Body of pancreas (tissue), 4 donors: ENCODE measurements around the gene SLC51B. TPM values are rescaled to one million over a fixed set of nuclear protein-coding genes. Genes with fewer than 3 reads are reported as not detected.

Experiments
- ATAC-seq: fragments of 150-250 bp; one replicate; pipeline ENCODE4 v1.9.1; 2016
- DNase-seq, 4 donors: peaks; one replicate each; pipeline ENCODE4 v3.0.0-alpha.2; 2019
- H3K27ac ChIP-seq, 4 donors: fragments of 200-600 bp; sonication (generic); 1 replicate in 3 of 4; 2 replicates in 1 of 4; pipeline versions ENCODE4 v1.5.1 to v1.6.1; 2016 to 2019; ENCODE audit warnings: mild to moderate bottlenecking in 1 of 4, mixed read lengths in 1 of 4, moderate library complexity in 1 of 4
- H3K27me3 ChIP-seq, 2 donors: fragments of 200-600 bp; sonication (generic); one replicate each; pipeline ENCODE4 v1.6.0; 2016; ENCODE audit warnings: mild to moderate bottlenecking in 1 of 2
- H3K36me3 ChIP-seq, 2 donors: fragments of 200-600 bp; sonication (generic); replicated peaks in 1 of 2; 2 replicates each; pipeline ENCODE4 v1.5.1; 2016; ENCODE audit warnings: low read depth in 2 of 2; ENCODE audit not compliant: insufficient read depth in 1 of 2
- H3K4me1 ChIP-seq: fragments of 200-600 bp; sonication (generic); one replicate; pipeline ENCODE4 v1.6.0; 2016
- H3K4me3 ChIP-seq, 2 donors: fragments of 200-600 bp; sonication (generic); 1 replicate in 1 of 2; 2 replicates in 1 of 2; pipeline ENCODE4 v1.5.1; 2016 to 2019
- H3K9me3 ChIP-seq, 3 donors: fragments of 200-600 bp; sonication (generic); 1 replicate in 2 of 3; 2 replicates in 1 of 3; pipeline ENCODE4 v1.5.1; 2016
- POLR2A ChIP-seq, 3 donors: fragments of 450-650 bp; IDR thresholded peaks; one replicate each; pipeline ENCODE4 v1.6.1; 2016; ENCODE audit warnings: antibody characterized with exemption in 3 of 3, mild to moderate bottlenecking in 2 of 3
- WGBS, 2 donors: methylation state at CpG; one replicate each; pipeline ENCODE4 v1.1.5; 2017; 5-methylcytosine and 5-hydroxymethylcytosine counted together
- intact Hi-C: fragments of 100-400 bp; cut with DNase I; formaldehyde crosslinking; loops from one replicate; pipeline ENCODE4 v1.15.1; 2023
- total RNA-seq, 2 donors: library from RNA; depleted of rRNA; stranded (reverse); fragments of >200 nt; gene quantifications; one replicate each; pipeline ENCODE4 v1.1.0, GENCODE V29; 2016
- TF ChIP-seq, protein P1 (sequence below), 7 experiments: fragments of 450-650 bp in 4 of 7; fragments of 200-600 bp in 3 of 7; sonication (generic) in 3 of 7; IDR thresholded peaks; one replicate each; pipeline ENCODE4 v1.5.1; 2016 to 2019; ENCODE audit warnings: antibody characterized with exemption in 7 of 7

Gene SLC51B
- total RNA-seq, 2 donors from 2014 or later = not detected

- Histone ChIP-seq H3K4me1 (no peaks in the 10 kb centered on the region), H3K9me3 (no peaks in the 10 kb centered on the region), H3K36me3 (peaks cover 6 to 9% of the 10 kb centered on the region in 2 donors), H3K4me3 (no peak overlapping the region), H3K27me3 (no peaks in the 10 kb centered on the region), H3K27ac (no peak overlapping the region)
- TF ChIP-seq, protein P1, sequence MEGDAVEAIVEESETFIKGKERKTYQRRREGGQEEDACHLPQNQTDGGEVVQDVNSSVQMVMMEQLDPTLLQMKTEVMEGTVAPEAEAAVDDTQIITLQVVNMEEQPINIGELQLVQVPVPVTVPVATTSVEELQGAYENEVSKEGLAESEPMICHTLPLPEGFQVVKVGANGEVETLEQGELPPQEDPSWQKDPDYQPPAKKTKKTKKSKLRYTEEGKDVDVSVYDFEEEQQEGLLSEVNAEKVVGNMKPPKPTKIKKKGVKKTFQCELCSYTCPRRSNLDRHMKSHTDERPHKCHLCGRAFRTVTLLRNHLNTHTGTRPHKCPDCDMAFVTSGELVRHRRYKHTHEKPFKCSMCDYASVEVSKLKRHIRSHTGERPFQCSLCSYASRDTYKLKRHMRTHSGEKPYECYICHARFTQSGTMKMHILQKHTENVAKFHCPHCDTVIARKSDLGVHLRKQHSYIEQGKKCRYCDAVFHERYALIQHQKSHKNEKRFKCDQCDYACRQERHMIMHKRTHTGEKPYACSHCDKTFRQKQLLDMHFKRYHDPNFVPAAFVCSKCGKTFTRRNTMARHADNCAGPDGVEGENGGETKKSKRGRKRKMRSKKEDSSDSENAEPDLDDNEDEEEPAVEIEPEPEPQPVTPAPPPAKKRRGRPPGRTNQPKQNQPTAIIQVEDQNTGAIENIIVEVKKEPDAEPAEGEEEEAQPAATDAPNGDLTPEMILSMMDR (IDR thresholded peaks at IDR 0.05) = no peak
- TF ChIP-seq POLR2A (IDR thresholded peaks at IDR 0.05) = no peak
- intact Hi-C loops = no loop called here
- DNase-seq (no peak), ATAC-seq (peak; percentile 12)
- WGBS, 2 donors = 85 to 87% methylated on average over 43 to 47 of the region's 75 CpGs
These were observed 56.9 kb downstream of the SLC51B start for GRCh38 chr15:65101891-65102708.

DNA sequence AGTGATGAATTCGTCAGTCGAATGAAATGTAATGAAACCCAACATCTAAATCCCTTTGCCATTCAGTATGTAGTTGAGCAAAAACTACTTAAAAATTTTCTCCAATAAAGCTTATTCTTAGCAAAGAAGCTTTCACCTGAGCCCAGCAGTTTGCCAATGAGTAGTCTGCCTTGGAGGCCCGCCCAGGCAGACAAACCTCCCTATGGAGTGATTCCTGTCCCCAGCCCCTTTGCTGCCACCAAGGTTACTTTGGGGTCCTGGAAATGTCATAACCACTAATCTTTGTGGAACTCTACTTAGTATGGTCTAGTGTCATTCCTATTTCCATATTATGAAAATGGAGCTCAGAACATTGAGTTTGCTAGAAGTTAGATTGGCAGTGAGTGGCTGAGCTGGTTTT lies 57.7 kb downstream of the SLC51B start:
- no peak for ATAC-seq
- Histone ChIP-seq H3K27ac (no peak overlapping the region), H3K4me1 (no peaks in the 10 kb centered on the region), H3K4me3 (no peak overlapping the region), H3K27me3 (no peaks in the 10 kb centered on the region), H3K36me3 (peaks cover 6 to 9% of the 10 kb centered on the region in 2 donors), H3K9me3 (no peaks in the 10 kb centered on the region)
- DNase-seq = no peak
- no peak for TF ChIP-seq POLR2A (IDR thresholded peaks at IDR 0.05)
- 93 to 94% methylated on average over 3 of the region's 3 CpGs for WGBS, 2 donors
- intact Hi-C loops = no loop called here

Other genes with a start within 250 kb of the SLC51B start
- gene PIF1, start 219.7 kb upstream of the SLC51B start, total RNA-seq = not detected
- 1 to 10 TPM; 7.0 to 9.9 TPM for gene PLEKHO2, start 203.5 kb upstream of the SLC51B start, total RNA-seq
- gene ANKDD1A, start 133.5 kb upstream of the SLC51B start, total RNA-seq = 10 to 100 TPM in 1 of 2 donors, 1 to 10 TPM in 1; 3.9 to 18.8 TPM
- gene SPG21, start 55.5 kb upstream of the SLC51B start, total RNA-seq = 10 to 100 TPM; 33.0 to 46.4 TPM
- gene MTFMT, start 15.7 kb upstream of the SLC51B start, total RNA-seq = 10 to 100 TPM; 10.1 to 22.1 TPM
- 1 to 10 TPM; 3.1 to 4.6 TPM for gene RASL12, start 22.6 kb downstream of the SLC51B start, total RNA-seq
- gene KBTBD13, start 31.4 kb downstream of the SLC51B start, total RNA-seq = not detected
- 1 to 10 TPM; 3.4 to 4.6 TPM for gene UBAP1L, start 69.8 kb downstream of the SLC51B start, total RNA-seq
- 10 to 100 TPM; 18.2 to 35.6 TPM for gene PDCD7, start 88.4 kb downstream of the SLC51B start, total RNA-seq
- 10 to 100 TPM; 16.2 to 19.2 TPM for gene CLPX, start 140.0 kb downstream of the SLC51B start, total RNA-seq
- 10 to 100 TPM in 1 of 2 donors, 1 to 10 TPM in 1; 4.4 to 18.8 TPM for gene CILP, start 166.1 kb downstream of the SLC51B start, total RNA-seq
- 10 to 100 TPM in 1 of 2 donors, 1 to 10 TPM in 1; 5.2 to 17.5 TPM for gene PARP16, start 241.5 kb downstream of the SLC51B start, total RNA-seq